Activated effector memory CD4-positive, alpha-beta T cell treated with anti-CD3 and anti-CD28 coated beads, Interleukin-2, amount 50 U/mL, for 16 hours (primary cell): ENCODE data around the gene CAPN13.

Source experiments
- DNase-seq: peaks from one replicate; pipeline ENCODE4 v3.0.0-alpha.2; 2020

The CAPN13 gene

GRCh38 chr2:30761226-30761625 lies 46.0 kb downstream of the CAPN13 start:
- DNase-seq, result peak; percentile 33

GRCh38 chr2:30759481-30759880 lies 47.8 kb downstream of the CAPN13 start:
- DNase-seq, result peak; percentile 22

GRCh38 chr2:30758191-30758651 lies 49.0 kb downstream of the CAPN13 start:
- peak; percentile 34 for DNase-seq

- peak; percentile 21 for DNase-seq
These were observed 49.5 kb downstream of the CAPN13 start for GRCh38 chr2:30757749-30758148.

GRCh38 chr2:30756971-30757370 lies 50.3 kb downstream of the CAPN13 start:
- peak; percentile 36 for DNase-seq

GRCh38 chr2:30756051-30756719 lies 51.1 kb downstream of the CAPN13 start:
- peak; percentile 50 for DNase-seq

- no peak for DNase-seq
These were observed 53.6 kb downstream of the CAPN13 start for GRCh38 chr2:30753630-30754029.

- DNase-seq, result peak; percentile 56
These were observed 54.4 kb downstream of the CAPN13 start for GRCh38 chr2:30752811-30753210.

GRCh38 chr2:30747206-30747605 lies 60.0 kb downstream of the CAPN13 start:
- DNase-seq, result no peak

GRCh38 chr2:30744823-30745222 lies 62.4 kb downstream of the CAPN13 start:
- DNase-seq, result peak; percentile 36

GRCh38 chr2:30741576-30741975 lies 65.7 kb downstream of the CAPN13 start:
- DNase-seq, result peak; percentile 53

GRCh38 chr2:30738141-30738911 lies 68.9 kb downstream of the CAPN13 start:
- peak; percentile 31 for DNase-seq

GRCh38 chr2:30737326-30737610 lies 70.0 kb downstream of the CAPN13 start:
- DNase-seq, result peak; percentile 54

GRCh38 chr2:30736461-30737325 lies 70.6 kb downstream of the CAPN13 start:
- peak; percentile 36 for DNase-seq

GRCh38 chr2:30733876-30734520 lies 73.2 kb downstream of the CAPN13 start:
- peak; percentile 28 for DNase-seq

- peak; percentile 24 for DNase-seq
These were observed 74.4 kb downstream of the CAPN13 start for GRCh38 chr2:30732876-30733275.

- DNase-seq, result peak; percentile 57
These were observed 74.9 kb downstream of the CAPN13 start for GRCh38 chr2:30732376-30732775.

GRCh38 chr2:30731706-30732105 lies 75.5 kb downstream of the CAPN13 start:
- no peak for DNase-seq

- peak; percentile 57 for DNase-seq
These were observed 76.3 kb downstream of the CAPN13 start for GRCh38 chr2:30730736-30731647.

- no peak for DNase-seq
These were observed 78.2 kb downstream of the CAPN13 start for GRCh38 chr2:30729031-30729430.

GRCh38 chr2:30722936-30723725 lies 84.1 kb downstream of the CAPN13 start:
- DNase-seq, result peak; percentile 42
